Occipital lobe (tissue), 2 donors: ENCODE results near the gene OR7C2. TPM values are rescaled to one million over a fixed set of nuclear protein-coding genes. Genes with fewer than 3 reads are reported as not detected.
"Not testable (repeated sequence)": the region's sequence is repeated elsewhere in the genome, so short reads cannot be mapped to it uniquely, and the experiment has no call there.

Source experiments
- DNase-seq: peaks from one replicate; lab custom pipeline; 2025; lab: John Stamatoyannopoulos, UW
- total RNA-seq: library from RNA; depleted of rRNA; stranded (reverse); fragments of >200 nt; gene quantifications from one replicate; pipeline ENCODE4 v1.2.3, GENCODE V29; 2014

The OR7C2 gene
- total RNA-seq, result not detected

DNA sequence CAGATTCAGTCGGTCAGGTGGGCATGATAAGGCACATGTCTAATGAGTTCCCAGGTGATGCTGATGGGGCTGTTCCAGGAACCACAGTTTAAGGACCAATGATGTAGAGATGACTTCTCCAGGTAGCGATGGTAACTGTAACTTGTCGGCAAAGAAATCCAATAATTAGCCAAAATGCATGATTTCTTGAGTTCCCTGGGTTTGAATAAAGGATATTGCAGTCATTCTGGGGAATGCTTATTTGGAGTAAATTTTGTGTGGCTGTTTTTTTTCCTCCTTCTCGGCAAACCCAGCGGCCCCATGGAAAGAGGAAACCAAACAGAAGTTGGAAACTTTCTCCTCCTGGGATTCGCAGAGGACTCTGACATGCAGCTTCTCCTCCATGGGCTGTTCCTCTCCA is at the start of gene OR7C2:
Gene OR7C2, plus strand, starts transcription at position 301 of the 400 bp plus-strand sequence. Its CDS starts 0 bp downstream, at position 301.
- DNase-seq, result no peak

DNA sequence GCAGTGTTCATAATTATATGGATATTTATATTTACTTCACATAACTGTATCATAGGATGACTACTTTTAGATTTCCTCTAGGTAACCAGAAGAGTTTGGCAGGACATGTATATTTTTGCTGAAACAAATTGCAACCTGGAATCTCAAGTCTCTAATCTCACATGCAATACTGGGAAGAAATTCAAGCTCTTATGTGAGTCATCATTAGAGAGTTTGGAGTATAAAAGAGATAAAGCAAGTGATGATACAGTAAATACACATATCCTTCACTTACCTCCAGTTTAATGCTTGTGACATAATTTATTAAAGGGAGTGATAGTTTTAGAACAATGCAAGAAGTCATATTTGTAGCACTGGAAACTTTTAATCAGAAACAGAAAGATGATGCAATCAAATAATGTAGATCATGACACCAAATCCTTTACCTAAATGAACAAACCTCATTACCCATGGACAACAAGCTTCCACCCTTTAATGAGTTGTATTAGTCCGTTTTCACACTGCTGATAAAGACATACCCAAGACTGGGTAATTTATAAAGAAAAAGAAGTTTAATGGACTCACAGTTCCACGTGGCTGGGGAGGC is 39.5 kb upstream of the OR7C2 start:
- no peak for DNase-seq

DNA sequence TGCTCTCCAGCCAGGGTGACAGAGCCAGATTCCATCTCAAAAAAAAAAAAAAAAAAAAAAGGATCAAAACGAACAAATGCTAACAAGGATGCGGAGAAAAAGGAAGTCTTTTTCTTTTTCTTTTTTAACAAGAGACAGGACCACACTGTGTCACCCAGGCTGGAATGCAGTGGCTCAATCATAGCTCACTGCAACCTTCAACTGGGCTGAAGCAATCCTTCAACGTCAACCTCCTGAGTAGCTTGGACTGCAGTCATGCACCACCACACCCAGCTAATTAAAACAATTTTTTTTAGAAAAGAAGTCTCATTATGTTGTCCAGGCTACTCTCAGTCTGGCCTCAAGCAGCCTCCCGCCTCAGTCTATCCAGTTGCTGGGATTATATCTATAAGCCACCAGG is 34.6 kb upstream of the OR7C2 start:
- DNase-seq, result no peak

DNA sequence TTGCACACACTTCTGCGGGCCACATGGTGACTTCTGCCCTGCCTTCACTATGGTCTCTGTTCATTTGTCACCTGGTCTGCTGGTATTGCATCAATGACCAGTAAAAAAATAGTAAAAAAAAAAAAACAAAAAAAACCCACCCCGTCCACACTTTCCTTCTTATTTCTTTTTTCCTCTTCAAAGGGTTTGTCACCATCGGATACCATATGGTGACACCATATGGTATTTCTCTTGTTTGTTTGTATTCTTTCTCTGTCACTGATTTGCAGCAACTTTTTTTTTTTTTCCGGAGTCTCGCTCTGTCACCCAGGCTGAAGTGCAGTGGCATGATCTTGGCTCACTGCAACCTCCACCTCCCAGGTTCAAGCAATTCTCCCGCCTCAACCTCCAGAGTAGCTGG is 26.2 kb upstream of the OR7C2 start:
- DNase-seq, result no peak

DNA sequence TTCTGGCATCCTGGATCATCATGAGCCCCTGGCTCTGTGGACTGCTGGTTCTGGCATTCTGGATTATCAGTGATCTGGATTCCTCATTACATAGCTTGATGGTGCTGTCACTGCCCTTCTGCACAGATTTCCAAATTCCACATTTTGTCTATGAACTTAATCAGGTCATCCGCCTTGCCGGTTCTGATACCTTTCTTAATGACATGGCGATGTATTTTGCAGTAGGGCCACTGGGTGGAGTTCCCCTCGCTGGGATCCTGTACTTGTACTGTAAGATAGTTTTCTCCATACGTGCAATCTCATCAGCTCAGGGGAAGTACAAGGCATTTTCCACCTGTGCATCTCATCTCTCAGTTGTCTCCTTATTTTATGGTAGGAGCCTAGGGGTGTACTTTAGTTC is 24.4 kb upstream of the OR7C2 start:
- no peak for DNase-seq

DNA sequence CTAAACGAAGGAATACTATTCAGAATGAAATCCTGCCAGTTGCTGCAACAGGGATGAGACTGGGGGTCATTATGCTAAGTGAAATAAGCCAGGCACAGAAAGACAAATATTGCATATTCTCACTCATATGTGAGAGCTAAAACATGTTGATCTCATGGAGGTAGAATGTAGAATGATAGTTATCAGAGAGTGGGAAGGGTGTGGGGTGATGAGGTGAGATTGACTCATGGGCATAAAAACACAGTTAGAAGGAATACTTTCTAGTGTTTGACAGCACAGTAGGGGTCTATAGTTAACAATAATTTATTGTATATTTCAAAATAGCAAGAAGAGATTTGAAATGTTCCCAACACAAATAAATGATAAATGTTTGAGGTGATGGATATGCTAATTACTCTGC is 7.8 kb upstream of the OR7C2 start:
- no peak for DNase-seq

DNA sequence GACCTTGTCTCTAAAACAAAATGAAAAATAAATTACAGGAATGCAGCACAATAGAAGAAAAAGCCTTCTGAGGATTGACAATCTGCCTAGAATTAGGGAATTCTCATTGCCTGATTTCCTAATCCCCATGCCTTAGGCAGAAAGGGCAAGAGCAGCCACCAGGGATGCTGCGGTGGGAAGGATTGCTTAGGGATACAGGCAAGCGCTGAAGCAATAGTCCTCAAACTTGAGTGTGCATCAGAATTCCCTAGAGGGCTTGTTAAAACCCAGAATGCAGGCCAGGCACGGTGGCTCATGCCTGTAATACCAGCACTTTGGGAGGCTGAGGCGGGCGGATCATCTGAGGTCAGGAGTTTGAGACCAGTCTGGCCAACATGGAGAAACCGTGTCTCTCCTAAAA is 1.0 kb upstream of the OR7C2 start:
- no peak for DNase-seq

DNA sequence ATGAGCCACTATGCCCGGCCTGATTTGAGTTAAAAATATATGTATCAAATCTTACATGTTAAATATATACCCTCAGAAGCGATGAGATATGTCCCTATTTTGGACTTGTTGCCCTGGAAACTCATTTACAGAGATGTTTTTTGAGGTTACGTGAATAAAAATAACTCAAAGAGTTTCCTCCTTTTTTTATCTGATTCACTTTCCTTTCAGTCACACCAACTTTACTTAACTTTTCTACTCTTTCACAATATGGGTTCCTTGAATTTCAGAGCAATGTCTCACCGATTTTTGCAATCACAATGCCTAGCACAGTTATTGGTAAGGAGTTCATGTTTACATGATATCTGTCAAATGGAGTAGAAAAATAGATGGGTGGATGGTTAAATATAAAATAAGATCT is 2.3 kb downstream of the OR7C2 start:
- DNase-seq, result no peak

DNA sequence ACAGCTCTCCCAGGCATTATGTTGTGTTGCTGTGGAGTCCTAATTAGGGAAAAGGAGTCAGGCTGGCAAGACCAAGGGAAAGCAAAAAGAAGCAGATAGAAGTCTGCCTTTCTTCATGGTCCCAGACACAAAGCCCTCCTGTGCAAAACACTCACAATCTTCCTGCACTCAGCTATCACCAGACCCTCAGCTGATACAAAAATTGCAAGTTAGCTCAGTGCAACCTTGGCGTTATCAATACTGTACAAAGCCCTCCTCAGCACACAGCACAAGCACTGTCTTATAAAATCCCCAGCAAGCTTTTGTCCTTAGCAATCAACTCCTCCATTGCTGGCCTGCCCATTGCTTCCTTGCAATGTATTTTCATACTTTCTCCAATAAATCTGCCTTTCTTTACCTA is 3.2 kb downstream of the OR7C2 start:
- DNase-seq, result no peak

DNA sequence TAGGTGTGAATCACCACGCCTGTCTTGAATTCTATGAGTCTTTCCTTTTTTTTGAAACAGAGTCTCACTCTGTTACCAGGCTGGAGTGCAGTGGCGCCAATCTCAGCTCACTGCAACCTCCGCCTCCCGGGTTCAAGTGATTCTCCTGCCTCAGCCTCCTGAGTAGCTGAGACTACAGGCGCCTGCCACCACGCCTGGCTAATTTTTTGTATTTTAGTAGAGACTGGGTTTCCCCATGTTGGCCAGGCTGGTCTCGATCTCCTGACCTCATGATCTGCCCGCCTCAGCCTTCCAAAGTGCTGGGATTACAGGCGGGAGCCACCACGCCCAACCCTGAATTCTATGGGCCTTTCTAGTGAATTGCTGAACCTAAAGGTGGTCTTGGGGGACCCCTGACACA is 8.1 kb downstream of the OR7C2 start:
- DNase-seq, result not testable (repeated sequence)

DNA sequence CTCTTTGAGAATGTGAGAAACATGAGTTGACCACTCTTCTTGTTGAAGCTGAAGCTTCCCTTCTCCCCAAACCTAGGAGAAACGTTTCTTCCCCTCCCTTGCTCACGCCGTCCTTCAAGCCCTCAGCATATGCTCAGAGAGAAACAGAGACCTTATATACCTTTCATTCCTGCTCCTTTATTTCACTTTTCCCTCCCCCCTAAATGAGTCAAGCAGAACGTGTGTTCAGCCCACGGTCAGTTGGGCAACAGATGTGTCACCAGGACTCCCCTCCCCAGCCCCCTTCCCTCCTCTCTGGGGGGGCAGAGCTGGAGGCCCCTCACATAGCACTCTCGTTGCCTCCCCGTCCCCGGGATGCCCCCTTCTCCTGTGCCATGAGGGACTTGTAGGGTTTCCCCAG is 8.6 kb downstream of the OR7C2 start:
- DNase-seq, result no peak

DNA sequence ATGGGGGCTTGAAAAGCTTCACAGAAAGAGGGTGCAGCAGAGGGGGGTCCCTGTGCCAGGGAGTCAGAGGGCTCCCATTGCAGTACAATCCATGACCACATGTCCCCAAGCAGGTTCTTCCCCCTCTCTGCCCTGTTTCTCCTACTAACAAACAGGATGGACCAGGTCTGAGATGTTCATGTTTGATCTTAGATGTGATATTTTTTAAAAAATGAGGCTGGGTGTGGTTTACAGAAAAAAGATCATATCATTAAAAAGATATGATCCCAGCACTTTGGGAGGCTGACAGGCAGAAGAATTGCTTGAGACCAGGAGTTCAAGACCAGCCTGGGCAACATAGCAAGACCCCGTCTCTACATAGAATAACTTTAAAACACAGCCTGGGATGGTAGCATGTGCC is 9.1 kb downstream of the OR7C2 start:
- no peak for DNase-seq

DNA sequence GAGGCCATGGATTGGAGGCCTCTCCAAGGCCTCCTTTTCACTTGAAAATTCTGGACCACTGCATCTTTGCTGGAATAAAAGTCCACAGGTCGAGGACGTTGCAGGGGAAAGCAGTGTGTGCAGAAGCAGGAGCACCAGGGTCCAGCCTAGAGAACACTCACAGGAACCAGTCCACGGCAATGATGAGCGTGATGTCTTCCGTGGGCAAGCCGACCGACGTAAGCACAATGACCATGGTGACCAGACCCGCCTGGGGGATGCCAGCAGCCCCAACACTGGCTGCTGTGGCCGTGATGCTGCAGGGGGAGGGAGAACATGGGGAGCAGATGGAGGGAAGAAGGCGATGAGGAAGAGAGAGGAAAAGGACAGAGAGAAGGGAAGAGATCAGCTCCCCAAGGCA is 11.5 kb downstream of the OR7C2 start:
- no peak for DNase-seq

DNA sequence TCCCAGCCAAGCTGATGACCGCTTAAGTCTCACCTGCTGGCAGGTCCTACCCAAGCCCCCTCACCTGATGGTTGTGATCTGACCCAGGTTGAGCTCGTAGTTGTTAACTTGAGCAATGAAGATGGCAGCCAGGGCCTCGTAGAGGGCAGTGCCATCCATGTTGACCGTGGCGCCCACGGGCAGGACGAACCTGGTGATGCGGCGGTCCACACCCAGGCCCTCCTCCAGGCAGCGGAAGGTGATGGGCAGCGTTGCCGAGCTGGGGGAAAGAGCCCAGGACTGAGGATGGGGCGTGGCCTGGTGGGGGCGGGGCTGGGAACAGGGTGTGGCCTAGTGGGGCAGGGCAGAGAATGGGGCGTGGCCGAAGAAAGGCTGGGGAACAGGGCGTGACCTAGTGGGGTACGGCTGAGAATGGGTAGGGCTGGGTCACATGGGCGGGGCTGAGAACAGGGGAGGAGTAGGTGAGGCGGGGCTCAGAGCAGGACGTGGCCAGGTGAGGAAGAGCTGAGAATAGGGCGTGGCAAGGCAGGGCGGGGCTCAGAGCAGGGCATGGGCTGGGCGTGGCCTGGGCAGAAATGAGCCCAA is 12.9 kb downstream of the OR7C2 start:
- DNase-seq, result no peak

DNA sequence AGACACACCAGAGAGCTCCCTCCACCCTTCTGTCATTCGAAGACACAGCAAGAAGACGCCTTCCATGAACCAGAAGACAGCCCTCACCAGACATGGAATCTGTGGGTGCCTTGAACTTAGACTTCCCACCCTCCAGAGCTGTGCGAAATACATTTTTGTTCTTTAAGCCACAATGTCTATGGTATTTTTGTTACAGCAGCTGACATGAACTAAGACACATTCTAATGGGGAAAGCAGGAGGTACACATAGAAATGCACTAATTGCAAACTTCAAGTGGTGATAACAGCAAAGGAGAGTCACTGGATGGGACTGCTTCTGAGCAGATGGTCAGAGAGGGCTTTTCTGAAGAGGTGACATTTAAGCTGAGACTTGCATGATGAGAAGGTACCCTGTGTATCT is 16.2 kb downstream of the OR7C2 start:
- DNase-seq, result no peak

DNA sequence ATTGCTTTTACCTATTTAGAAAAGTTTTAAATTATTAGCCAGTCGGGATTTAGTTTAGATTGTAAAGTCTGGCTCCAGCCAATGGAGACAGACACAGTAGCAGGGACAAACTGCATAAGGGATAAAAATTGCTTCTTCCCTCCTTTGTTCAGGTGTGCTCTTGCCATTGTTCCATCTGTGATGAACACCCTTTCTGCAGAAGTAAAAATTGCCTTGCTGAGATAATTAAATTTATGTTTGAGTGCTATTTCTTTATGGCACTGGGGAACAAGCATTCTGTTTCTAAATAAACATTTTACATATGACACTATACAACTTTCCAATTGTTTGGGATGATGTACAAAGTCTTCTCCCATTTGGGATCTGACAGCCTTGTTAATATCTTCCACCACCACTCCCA is 18.0 kb downstream of the OR7C2 start:
- no peak for DNase-seq

DNA sequence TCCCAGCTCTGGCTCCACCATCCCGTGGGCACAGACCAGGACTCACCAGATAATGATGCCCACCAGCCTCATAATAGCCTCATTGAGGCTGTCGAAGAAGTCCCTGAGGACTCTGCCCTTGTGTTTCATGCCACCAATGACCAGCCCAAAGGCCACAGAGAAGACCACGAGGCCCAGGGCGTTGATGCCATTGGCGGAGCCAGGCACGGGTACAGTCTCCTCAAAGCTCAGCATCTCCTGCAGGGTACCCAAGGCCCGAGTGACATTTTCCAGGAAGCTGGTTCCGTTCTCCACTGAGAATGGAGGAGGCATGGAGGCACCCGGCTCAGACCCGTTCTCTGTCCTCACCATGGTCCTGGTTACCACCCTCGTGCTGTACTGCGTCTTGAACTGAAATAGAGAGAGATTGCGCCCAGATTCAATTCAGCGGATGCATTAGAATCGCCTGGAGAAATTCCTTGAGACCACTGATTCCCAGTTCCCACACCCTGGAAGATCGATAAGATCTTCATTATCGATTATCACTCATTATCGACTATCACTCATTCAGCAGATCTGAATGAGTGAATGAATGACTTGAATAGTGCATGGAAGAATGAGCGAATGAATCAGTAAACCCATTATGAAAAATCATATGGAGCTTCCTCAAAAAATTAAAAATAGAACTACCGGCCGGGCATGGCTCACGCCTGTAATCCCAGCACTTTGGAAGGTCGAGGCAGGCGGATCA is 20.8 kb downstream of the OR7C2 start:
- no peak for DNase-seq

DNA sequence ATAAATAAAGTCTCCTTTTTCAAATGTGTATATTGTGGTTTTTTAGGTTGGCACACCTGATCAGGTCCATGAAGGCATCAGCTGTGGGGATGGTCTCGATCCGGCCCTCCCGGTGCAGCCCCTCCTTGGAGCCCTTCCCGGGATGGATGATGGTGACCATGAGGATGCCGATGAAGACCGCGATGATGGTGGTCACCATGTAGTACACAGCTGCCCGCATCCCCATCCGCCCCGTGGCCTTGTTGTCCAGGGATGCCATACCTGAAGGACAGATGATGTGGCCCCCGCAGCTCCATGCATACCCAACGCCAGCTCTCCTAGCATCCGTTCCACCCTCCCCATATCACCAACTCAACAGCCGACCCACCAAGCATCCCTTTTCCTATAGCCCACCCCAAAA is 27.0 kb downstream of the OR7C2 start:
- no peak for DNase-seq

DNA sequence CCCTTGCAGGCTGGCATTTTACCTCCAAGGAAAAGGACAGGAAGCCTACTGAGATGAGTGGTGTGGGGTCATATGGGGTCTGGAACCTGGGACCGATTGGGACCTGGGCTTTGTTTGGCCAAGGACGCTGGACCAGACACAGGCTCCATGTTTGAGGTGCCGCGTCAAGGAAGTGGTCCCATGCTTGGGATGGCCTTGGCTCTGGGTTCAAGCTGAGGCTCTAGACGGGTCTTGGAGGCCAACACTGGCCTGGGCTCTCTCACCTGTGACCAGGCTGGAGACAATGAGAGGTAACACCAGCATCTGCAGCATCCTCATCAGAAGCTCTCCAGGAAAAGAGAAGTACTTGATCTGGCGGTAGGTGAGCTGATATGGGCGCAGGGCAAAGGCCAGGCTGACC is 30.2 kb downstream of the OR7C2 start:
- DNase-seq, result no peak

DNA sequence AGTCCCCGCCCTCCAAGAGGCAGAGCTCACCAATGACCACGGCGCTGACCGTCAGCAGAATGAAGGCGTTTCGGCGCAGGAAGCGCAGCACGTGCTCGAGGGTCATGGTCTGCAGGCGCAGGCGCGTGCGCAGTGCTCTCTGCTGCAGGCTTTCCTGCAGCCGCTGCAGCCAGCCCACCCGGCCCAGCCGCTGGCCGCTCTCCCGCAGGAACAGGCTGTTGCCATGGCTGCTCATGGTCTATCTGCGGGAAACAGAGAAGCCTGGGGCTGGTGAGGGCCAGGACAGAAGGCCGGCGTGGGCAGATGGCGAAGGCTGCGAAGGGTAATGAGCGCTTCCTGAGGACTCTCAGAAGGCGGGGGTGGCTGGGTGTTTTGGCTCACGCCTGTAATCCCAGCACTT is 31.4 kb downstream of the OR7C2 start:
- DNase-seq, result peak; percentile 47

DNA sequence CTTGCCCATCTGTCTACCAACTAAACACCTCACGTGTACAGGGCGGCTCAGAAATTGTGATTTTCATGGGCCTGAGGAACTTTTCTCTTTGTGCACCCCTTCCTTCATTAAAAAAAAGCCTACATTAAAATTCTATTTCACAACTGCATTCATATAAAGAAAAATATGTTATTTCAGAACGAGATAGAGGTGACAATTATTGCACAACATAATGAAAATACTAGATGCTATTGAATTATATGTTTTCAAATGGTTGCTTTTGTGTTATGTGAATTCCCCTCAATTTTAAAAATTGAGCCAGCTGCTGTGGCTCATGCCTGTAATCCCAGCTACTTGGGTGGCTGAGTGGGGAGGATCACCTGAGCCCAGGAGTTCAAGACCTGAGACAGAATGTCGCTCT is 33.2 kb downstream of the OR7C2 start:
- no peak for DNase-seq

DNA sequence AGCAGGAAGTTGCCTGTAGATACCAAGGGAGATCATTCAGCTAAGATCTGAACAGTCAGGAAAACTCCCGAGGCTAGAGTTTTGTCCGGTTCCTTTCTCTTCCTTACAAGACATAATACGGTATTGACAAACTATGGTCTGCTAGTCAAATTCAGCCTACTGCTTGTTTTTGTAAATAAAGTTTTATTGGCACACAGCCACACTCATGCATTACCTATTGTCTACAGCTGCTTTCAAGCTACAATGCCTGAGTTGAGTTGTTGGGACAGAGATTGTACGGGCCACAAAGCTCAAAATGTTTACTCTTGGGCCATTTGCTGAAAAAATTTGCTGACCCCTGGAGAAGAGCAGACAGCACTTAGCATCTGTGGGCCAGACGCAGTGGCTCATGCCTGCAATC is 35.8 kb downstream of the OR7C2 start:
- DNase-seq, result no peak

DNA sequence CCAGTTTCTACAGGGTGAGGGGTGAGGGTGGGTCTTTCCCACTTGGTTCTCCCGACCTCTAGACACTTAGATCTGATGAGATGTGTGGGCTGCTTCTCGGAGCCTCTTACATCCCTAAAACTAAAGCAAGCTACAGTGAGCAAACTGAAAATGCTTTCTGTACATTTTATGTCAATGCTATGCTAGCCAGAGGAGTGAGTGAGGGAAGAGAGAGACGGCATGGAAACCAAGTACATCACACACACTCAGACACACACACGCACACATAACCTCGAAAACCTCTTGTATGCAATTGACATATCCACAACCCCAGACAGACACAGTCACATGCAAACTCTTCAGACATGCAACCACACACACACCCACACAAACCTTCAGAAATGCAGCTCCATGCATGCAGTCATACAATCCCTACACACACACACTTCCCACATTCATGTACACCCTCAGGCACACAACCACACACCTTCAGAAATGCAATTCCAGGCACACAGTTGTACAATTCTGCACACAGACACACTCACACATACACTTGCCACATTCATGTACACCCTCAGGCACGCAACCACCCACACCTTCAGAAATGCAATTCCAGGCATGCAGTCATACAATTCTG is 37.0 kb downstream of the OR7C2 start:
- DNase-seq, result no peak
